AG10803 (cell line): ENCODE data around the gene EP400.

Experiments
- DNase-seq: peaks from one replicate; pipeline ENCODE4 v3.0.0; 2010; ENCODE audit warnings: low read depth
- H3K4me3 ChIP-seq: 2 replicates; pipeline ENCODE4 v1.5.1; 2011; ENCODE audit warnings: mild to moderate bottlenecking, low read length, control low read depth
- CTCF ChIP-seq: conservative IDR thresholded peaks from 2 replicates; pipeline ENCODE4 v1.5.1; 2011; ENCODE audit warnings: mild to moderate bottlenecking, low read length, control low read depth, inconsistent platforms

The EP400 gene

GRCh38 chr12:131922772-131923171, 27.0 kb upstream of the EP400 start:
- DNase-seq: no peak
- TF ChIP-seq CTCF: no peak
- H3K4me3 ChIP-seq: no peak overlapping the region

- no peak for TF ChIP-seq CTCF
- H3K4me3 ChIP-seq: no peak overlapping the region
- no peak for DNase-seq
Measured at GRCh38 chr12:131923260-131923659, 26.5 kb upstream of the EP400 start.

GRCh38 chr12:131927110-131928079, 22.3 kb upstream of the EP400 start:
- no peak for TF ChIP-seq CTCF
- no peak for DNase-seq
- H3K4me3 ChIP-seq: no peak overlapping the region

GRCh38 chr12:131928080-131928710, 21.5 kb upstream of the EP400 start:
- TF ChIP-seq CTCF: no peak
- peak; percentile 27 for DNase-seq
- peak overlapping the region; percentile 65 for H3K4me3 ChIP-seq

- H3K4me3 ChIP-seq: peak within 1 kb of the TSS; percentile 90
- peak; percentile 93 for DNase-seq
- no peak for TF ChIP-seq CTCF
Measured at GRCh38 chr12:131928711-131929580, 20.8 kb upstream of the EP400 start, which contains the start of gene PUS1. PUS1 (plus strand) TSS chr12:131929276; CDS start chr12:131929723, 447 bp downstream.

GRCh38 chr12:131929581-131930456, 19.9 kb upstream of the EP400 start:
- DNase-seq: peak; percentile 12
- no peak for TF ChIP-seq CTCF
- H3K4me3 ChIP-seq: peak overlapping the region; percentile 90
